WTC11 (cell line): ENCODE results near the gene RIPOR3. TPM values are rescaled to one million over a fixed set of nuclear protein-coding genes. Genes with fewer than 3 reads are reported as not detected.

Experiments used
- ATAC-seq: fragments of 200-7000 bp; cut with Tn5 transposase; 2 replicates; pipeline ENCODE4 v1.10.0; 2021; ENCODE audit warnings: mild to moderate bottlenecking, moderate library complexity
- CTCF ChIA-PET: fragments of 300-600 bp; sonication (Branson Sonifier 250); formaldehyde crosslinking; loops from one replicate; lab custom pipeline; 2021; ENCODE audit warnings: antibody characterized with exemption; lab: Charles Lee
- POLR2A ChIA-PET: fragments of 350-600 bp; sonication (Branson Sonifier 250); formaldehyde crosslinking; loops from one replicate; lab custom pipeline; 2021; ENCODE audit warnings: antibody characterized with exemption; lab: Charles Lee
- DNase-seq: peaks from one replicate; pipeline ENCODE4 v3.0.0; 2021; ENCODE audit warnings: low spot score
- H3K27ac Mint-ChIP-seq: 2 replicates; pipeline ENCODE4 v1.8.0; 2021; ENCODE audit warnings: mixed read lengths
- H3K27me3 Mint-ChIP-seq: 2 replicates; pipeline ENCODE4 v1.8.0; 2021; ENCODE audit warnings: low read depth, mild to moderate bottlenecking, moderate library complexity, mixed read lengths
- H3K36me3 Mint-ChIP-seq: 2 replicates; pipeline ENCODE4 v1.8.0; 2021; ENCODE audit warnings: mixed read lengths
- H3K4me1 Mint-ChIP-seq: 2 replicates; pipeline ENCODE4 v1.8.0; 2022; ENCODE audit warnings: mixed read lengths
- H3K4me3 Mint-ChIP-seq: 2 replicates; pipeline ENCODE4 v1.8.0; 2021; ENCODE audit warnings: mild to moderate bottlenecking, moderate library complexity, mixed read lengths
- H3K9me3 Mint-ChIP-seq: 2 replicates; pipeline ENCODE4 v1.8.0; 2021; ENCODE audit warnings: mixed read lengths
- AFF4 ChIP-seq: sonication (generic); formaldehyde crosslinking; IDR thresholded peaks from 2 replicates; pipeline ENCODE4 v1.8.1; 2023; ENCODE audit warnings: mild to moderate bottlenecking, missing genetic modification reagents, borderline replicate concordance
- ARID4B ChIP-seq: sonication (generic); formaldehyde crosslinking; IDR thresholded peaks from 2 replicates; pipeline ENCODE4 v1.8.0; 2023; ENCODE audit warnings: missing genetic modification reagents, mild to moderate bottlenecking, borderline replicate concordance
- E2F4 ChIP-seq: sonication (generic); formaldehyde crosslinking; IDR thresholded peaks from 2 replicates; pipeline ENCODE4 v1.8.1; 2022; ENCODE audit warnings: low read depth, mild to moderate bottlenecking, moderate library complexity, missing genetic modification reagents, borderline replicate concordance
- ESRRA ChIP-seq: sonication (generic); formaldehyde crosslinking; IDR thresholded peaks from 2 replicates; pipeline ENCODE4 v1.8.1; 2022; ENCODE audit warnings: mild to moderate bottlenecking, missing genetic modification reagents, borderline replicate concordance
- JAZF1 ChIP-seq: fragments of 250-450 bp; sonication (Bioruptor Pico); IDR thresholded peaks from 2 replicates; pipeline ENCODE4 v1.9.0; 2021; ENCODE audit warnings: moderate library complexity, mild to moderate bottlenecking, inconsistent platforms
- KAT7 ChIP-seq: sonication (generic); formaldehyde crosslinking; IDR thresholded peaks from 2 replicates; pipeline ENCODE4 v1.8.1; 2023; ENCODE audit warnings: missing genetic modification reagents, mild to moderate bottlenecking, borderline replicate concordance
- NFATC4 ChIP-seq: fragments of 250-450 bp; sonication (Bioruptor Pico); IDR thresholded peaks from 2 replicates; pipeline ENCODE4 v1.9.0; 2021; ENCODE audit warnings: mild to moderate bottlenecking
- NR1H2 ChIP-seq: sonication (generic); formaldehyde crosslinking; IDR thresholded peaks from 2 replicates; pipeline ENCODE4 v1.9.0; 2021; ENCODE audit warnings: mild to moderate bottlenecking, moderate library complexity, missing genetic modification reagents
- PRDM15 ChIP-seq: sonication (generic); formaldehyde crosslinking; IDR thresholded peaks from 2 replicates; pipeline ENCODE4 v1.8.0; 2022; ENCODE audit warnings: missing genetic modification reagents
- SMAD3 ChIP-seq: sonication (generic); formaldehyde crosslinking; IDR thresholded peaks from 2 replicates; pipeline ENCODE4 v1.8.0; 2022; ENCODE audit warnings: missing genetic modification reagents, mild to moderate bottlenecking, borderline replicate concordance
- SOX15 ChIP-seq: fragments of 250-450 bp; sonication (Bioruptor Pico); IDR thresholded peaks from 2 replicates; pipeline ENCODE4 v1.9.0; 2021; ENCODE audit warnings: mild to moderate bottlenecking
- ZNF219 ChIP-seq: sonication (generic); formaldehyde crosslinking; IDR thresholded peaks from 2 replicates; pipeline ENCODE4 v1.8.0; 2023; ENCODE audit warnings: missing genetic modification reagents, mild to moderate bottlenecking, borderline replicate concordance
- ZNF317 ChIP-seq: sonication (generic); formaldehyde crosslinking; IDR thresholded peaks from 2 replicates; pipeline ENCODE4 v1.8.1; 2023; ENCODE audit warnings: low read depth, mild to moderate bottlenecking, moderate library complexity, missing genetic modification reagents, borderline replicate concordance
- ZNF671 ChIP-seq: fragments of 250-450 bp; sonication (Bioruptor Pico); IDR thresholded peaks from 2 replicates; pipeline ENCODE4 v1.8.0; 2021; ENCODE audit warnings: mild to moderate bottlenecking
- total RNA-seq: library from RNA; stranded (reverse); gene quantifications from 3 replicates; pipeline ENCODE4 v1.2.3, GENCODE V29; 2021

Gene RIPOR3
- total RNA-seq, 1 experiment from 2014 or later, result 6.5 TPM

GRCh38 chr20:50586531-50587232, 104.7 kb downstream of the RIPOR3 start (continued):
- TF ChIP-seq ARID4B (no peak), NR1H2 (no peak), SOX15 (CRISPR knock-in tag) (no peak)

- Mint-ChIP-seq H3K4me3 (no peak overlapping the region), H3K9me3 (no peaks in the 10 kb centered on the region), H3K27me3 (no peaks in the 10 kb centered on the region), H3K36me3 (peaks cover 13% of the 10 kb centered on the region), H3K4me1 (no peaks in the 10 kb centered on the region), H3K27ac (no peak overlapping the region)
- TF ChIP-seq AFF4 (CRISPR knock-in tag) (no peak), ZNF219 (CRISPR knock-in tag) (no peak)
- no peak for DNase-seq
- ATAC-seq, result no peak
- ChIA-PET POLR2A (no interaction called here), CTCF (interaction anchor here (0.5 to 1.4 kb wide), 4 partner anchors 9 to 507 kb away, joined by 3 read pairs; no protein-coding TSS in a partner anchor)
Observed at GRCh38 chr20:50585678-50586077, 105.7 kb downstream of the RIPOR3 start.

GRCh38 chr20:50585214-50585613, 106.1 kb downstream of the RIPOR3 start:
- Mint-ChIP-seq H3K9me3 (no peaks in the 10 kb centered on the region), H3K4me1 (no peaks in the 10 kb centered on the region), H3K36me3 (peaks cover 16% of the 10 kb centered on the region), H3K27me3 (no peaks in the 10 kb centered on the region), H3K27ac (no peak overlapping the region), H3K4me3 (no peak overlapping the region)
- ChIA-PET CTCF (interaction anchor here (0.6 to 1.4 kb wide), 6 partner anchors 9 to 506 kb away, joined by 3 to 4 read pairs (median 3); no protein-coding TSS in a partner anchor), POLR2A (no interaction called here)
- ATAC-seq (no peak), DNase-seq (no peak)
- TF ChIP-seq KAT7, result no peak
- TF ChIP-seq NFATC4 (CRISPR knock-in tag), result no peak
- TF ChIP-seq ZNF317 (CRISPR knock-in tag), result no peak
- no peak for TF ChIP-seq E2F4 (CRISPR knock-in tag)
- no peak for TF ChIP-seq ZNF671
- no peak for TF ChIP-seq SOX15 (CRISPR knock-in tag)
- TF ChIP-seq AFF4 (CRISPR knock-in tag), result no peak
- TF ChIP-seq PRDM15 (CRISPR knock-in tag), result no peak
- TF ChIP-seq JAZF1 (CRISPR knock-in tag), result no peak
- no peak for TF ChIP-seq ESRRA (CRISPR knock-in tag)
- no peak for TF ChIP-seq SMAD3 (CRISPR knock-in tag)
